Mucosa of descending colon (tissue), 3 donors: Measurements from ENCODE around the gene RAB3IP. TPM values are rescaled to one million over a fixed set of nuclear protein-coding genes. Genes with fewer than 3 reads are reported as not detected.
A peak's percentile ranks its signal among the peaks of the same experiment; 100 is the strongest.
"Not testable (repeated sequence)": the region's sequence is repeated elsewhere in the genome, so short reads cannot be mapped to it uniquely, and the experiment has no call there.

Experiments used
- ATAC-seq: fragments of 200-7000 bp; cut with Tn5 transposase; one replicate; pipeline ENCODE4 v1.9.1; 2020; ENCODE audit warnings: mild to moderate bottlenecking, moderate library complexity
- DNase-seq, 3 donors: peaks; one replicate each; pipeline ENCODE4 v3.0.0-alpha.2; 2020
- H3K36me3 ChIP-seq: fragments of 200-600 bp; one replicate; pipeline ENCODE4 v1.8.0; 2021; ENCODE audit warnings: low read depth, mild to moderate bottlenecking
- H3K4me1 ChIP-seq: fragments of 200-600 bp; one replicate; pipeline ENCODE4 v1.8.0; 2021; ENCODE audit warnings: low read depth, mild to moderate bottlenecking
- H3K4me3 ChIP-seq: fragments of 200-600 bp; one replicate; pipeline ENCODE4 v1.8.0; 2021; ENCODE audit warnings: mild to moderate bottlenecking
- H3K9me3 ChIP-seq: fragments of 200-600 bp; one replicate; pipeline ENCODE4 v1.8.0; 2021; ENCODE audit warnings: mild to moderate bottlenecking
- intact Hi-C, 2 donors: fragments of 100-400 bp; cut with DNase I in 1 of 2; cut with micrococcal nuclease in 1 of 2; formaldehyde crosslinking; loops; one replicate each; pipeline versions ENCODE4 v1.11.0 to v1.11.1; 2022; cut with DNase I, micrococcal nuclease
- total RNA-seq, 3 donors: library from RNA; stranded (reverse); fragmentation: NEBNext Ultra II Directional in 2 of 3; extraction: Animal tissue kit (Norgen Biotek cat#: 25700) in 2 of 3; gene quantifications; one replicate each; pipeline versions ENCODE4 v1.2.1 to v1.2.4, GENCODE V29; 2021 to 2023
- TF ChIP-seq, protein P1 (sequence below): fragments of 200-600 bp; IDR thresholded peaks from one replicate; pipeline ENCODE4 v1.8.0; 2022; ENCODE audit warnings: antibody characterized with exemption, mild to moderate bottlenecking
- donor health status: DM: no; HTN: no; CAD: no; lungs with moderate emphysema.
- donor health status: DM: no; HTN: no; CAD: no.
- donor health status: DM: no; HTN: yes; CAD: no.

The RAB3IP gene
- total RNA-seq, 3 donors from 2014 or later, result 19.2 to 57.6 (median 37.4) TPM

DNA sequence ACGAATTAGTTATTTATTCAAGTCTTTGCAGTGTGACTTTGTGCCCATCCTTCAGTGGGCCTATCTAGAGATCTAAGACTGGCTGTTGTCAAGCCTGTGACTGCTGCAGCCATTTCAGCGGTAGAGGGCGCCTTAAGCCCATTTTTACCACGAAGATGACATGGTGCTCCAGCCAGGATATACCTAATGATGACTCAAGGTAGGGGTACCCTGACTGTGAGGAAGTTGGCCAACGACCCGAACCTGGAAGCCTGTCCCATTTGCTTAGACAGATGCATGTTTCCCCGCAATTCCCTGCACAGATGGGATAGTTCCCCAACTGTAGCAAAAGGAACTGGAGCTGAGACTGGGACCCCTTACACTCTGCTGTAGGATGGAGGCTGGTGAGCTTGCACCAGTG is 41.3 kb downstream of the RAB3IP start:
- DNase-seq (peak in 1 of 3 donors; percentile 7), ATAC-seq (no peak)
- H3K9me3 ChIP-seq, result no peaks in the 10 kb centered on the region
- no peaks in the 10 kb centered on the region for H3K4me1 ChIP-seq
- H3K36me3 ChIP-seq, result no peaks in the 10 kb centered on the region
- intact Hi-C loops, result no loop called here
- TF ChIP-seq, protein P1, sequence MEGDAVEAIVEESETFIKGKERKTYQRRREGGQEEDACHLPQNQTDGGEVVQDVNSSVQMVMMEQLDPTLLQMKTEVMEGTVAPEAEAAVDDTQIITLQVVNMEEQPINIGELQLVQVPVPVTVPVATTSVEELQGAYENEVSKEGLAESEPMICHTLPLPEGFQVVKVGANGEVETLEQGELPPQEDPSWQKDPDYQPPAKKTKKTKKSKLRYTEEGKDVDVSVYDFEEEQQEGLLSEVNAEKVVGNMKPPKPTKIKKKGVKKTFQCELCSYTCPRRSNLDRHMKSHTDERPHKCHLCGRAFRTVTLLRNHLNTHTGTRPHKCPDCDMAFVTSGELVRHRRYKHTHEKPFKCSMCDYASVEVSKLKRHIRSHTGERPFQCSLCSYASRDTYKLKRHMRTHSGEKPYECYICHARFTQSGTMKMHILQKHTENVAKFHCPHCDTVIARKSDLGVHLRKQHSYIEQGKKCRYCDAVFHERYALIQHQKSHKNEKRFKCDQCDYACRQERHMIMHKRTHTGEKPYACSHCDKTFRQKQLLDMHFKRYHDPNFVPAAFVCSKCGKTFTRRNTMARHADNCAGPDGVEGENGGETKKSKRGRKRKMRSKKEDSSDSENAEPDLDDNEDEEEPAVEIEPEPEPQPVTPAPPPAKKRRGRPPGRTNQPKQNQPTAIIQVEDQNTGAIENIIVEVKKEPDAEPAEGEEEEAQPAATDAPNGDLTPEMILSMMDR, result no peak
- no peak overlapping the region for H3K4me3 ChIP-seq

DNA sequence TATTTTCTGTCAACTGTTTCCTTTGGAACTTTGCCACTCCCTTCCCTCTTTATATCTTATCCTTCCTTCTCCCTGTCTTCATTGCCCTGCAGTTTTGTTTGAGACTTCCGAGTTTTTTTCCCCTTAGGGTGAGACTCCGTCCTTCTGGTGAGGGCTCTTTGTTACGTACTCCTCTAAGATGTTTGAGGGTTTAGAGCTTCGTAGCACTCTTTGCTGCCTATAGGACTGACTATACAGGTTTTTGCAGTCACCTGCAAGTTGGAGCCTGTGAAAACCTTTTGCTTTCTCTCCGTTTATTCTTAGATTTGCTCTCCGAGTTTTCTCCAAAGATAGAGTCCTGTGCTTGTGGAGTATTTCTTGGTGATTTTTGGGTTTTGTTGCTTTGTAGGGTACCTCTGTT is 44.7 kb downstream of the RAB3IP start:
- H3K4me1 ChIP-seq, result no peaks in the 10 kb centered on the region
- intact Hi-C loops, result no loop called here
- ATAC-seq, result no peak

DNA sequence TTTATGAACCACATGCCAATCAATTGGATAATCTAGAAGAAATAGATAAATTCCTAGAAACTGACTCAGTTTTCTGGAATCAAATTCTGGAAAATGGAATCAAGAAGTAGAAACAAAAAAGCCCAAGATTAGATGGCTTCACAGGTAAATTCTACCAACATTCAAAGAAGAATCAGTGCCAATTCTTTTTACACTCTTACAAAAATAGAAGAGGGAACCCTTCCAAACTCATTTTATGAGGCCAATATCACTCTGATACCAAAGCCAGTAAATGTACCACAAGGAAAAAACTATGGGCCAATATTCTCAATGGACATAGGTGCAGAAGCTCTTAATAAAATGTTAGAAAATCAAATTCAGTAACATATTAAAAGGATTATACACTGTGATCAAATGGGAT is 50.7 kb downstream of the RAB3IP start:
- ATAC-seq (no peak), DNase-seq (no peak)
- Histone ChIP-seq H3K9me3 (peaks cover 30% of the 10 kb centered on the region), H3K4me1 (no peaks in the 10 kb centered on the region), H3K36me3 (no peaks in the 10 kb centered on the region), H3K4me3 (no peak overlapping the region)
- TF ChIP-seq, protein P1, result no peak
- intact Hi-C loops, result no loop called here

More for the DNA sequence above, 44.7 kb downstream of the RAB3IP start:
- Histone ChIP-seq H3K9me3 (no peaks in the 10 kb centered on the region), H3K36me3 (no peaks in the 10 kb centered on the region), H3K4me3 (no peak overlapping the region)
- no peak for DNase-seq
- TF ChIP-seq, protein P1, result no peak

DNA sequence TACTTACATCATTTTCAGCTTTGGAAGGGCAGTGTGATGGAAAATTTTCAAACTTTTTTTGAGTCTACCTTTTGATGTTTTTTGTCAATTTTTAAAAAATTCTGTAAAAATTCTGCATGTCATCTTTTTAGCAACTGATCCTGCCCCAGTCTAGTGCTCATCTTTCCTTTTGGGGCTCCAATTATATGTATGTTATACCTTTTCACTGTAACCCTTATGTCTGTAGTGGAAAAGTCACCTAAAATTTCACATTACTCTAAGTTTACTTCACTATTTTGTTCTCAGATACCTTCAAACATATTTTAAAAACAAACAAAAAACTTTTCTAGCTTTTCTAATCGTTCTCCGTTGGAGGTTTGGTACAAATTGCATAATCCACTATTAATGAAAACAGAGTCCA is 53.9 kb downstream of the RAB3IP start:
- no peak for ATAC-seq
- TF ChIP-seq, protein P1, result no peak

DNA sequence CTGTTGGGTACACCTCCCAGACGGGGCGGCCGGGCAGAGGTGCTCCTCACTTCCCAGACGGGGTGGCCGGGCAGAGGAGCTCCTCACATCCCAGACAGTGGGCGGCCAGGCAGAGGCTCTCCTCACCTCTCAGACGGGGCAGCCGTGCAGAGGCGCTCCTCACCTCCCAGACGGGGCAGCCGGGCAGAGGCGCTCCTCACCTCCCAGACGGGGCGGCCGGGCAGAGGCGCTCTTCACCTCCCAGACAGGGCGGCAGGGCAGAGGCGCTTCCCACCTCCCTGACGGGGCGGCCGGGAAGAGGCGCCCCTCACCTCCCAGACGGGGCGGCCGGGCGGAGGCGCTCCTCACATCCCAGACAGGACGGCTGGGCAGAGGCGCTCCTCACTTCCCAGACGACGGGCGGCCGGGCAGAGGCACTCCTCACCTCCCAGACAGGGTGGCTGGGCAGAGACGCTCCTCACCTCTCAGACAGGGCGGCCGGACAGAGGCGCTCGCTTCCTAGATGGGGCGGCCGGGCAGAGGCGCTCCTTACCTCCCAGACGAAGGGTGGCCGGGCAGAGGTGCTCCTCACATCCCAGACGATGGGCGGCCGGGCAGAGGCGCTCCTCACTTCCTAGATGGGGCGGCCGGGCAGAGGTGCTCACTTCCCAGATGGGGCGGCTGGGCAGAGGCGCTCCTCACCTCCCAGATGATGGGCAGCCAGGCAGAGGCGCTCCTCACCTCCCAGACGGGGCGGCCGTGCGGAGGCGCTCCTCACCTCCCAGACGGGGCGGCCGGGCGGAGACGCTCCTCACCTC is 68.6 kb downstream of the RAB3IP start:
- H3K9me3 ChIP-seq, result peaks cover 12% of the 10 kb centered on the region
- ATAC-seq, H3K4me3 ChIP-seq, intact Hi-C loops, H3K4me1 ChIP-seq, H3K36me3 ChIP-seq: not testable (repeated sequence)
- DNase-seq, result peak in 1 of 3 donors; percentile 43

More for the DNA sequence above, 53.9 kb downstream of the RAB3IP start:
- no peaks in the 10 kb centered on the region for H3K36me3 ChIP-seq
- no peaks in the 10 kb centered on the region for H3K4me1 ChIP-seq
- H3K9me3 ChIP-seq, result peaks cover 30% of the 10 kb centered on the region
- no peak for DNase-seq
- no peak overlapping the region for H3K4me3 ChIP-seq
- intact Hi-C loops, result no loop called here

DNA sequence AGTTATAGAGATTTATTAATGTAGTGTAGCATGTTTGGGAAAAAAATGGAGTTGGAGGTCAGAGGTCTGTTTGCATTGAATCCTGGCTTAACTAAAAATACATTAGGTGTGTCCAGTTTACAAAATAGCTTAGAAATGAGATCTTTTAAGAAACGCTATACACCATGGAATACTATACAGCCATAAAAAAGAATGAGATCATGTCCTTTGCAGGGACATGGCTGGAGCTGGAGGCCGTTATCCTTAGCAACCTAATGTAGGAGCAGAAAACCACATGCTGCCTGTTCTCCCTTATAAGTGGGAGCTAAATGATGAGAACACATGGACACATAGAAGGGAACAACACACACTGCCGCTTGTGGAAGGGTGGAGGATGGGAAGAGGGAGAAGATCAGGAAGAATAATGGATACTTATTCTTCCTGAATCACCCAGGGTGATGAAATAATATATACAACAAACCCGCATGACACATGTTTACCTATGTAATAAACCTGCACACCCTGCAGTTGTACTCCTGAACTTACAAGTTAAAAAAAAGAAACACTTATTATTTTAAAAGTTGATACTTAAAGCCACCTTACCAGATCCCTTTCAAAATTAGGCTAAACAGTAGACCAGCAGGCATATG is 72.3 kb downstream of the RAB3IP start:
- ATAC-seq (peak; percentile 88), DNase-seq (no peak)
- no peak overlapping the region for H3K4me3 ChIP-seq
- TF ChIP-seq, protein P1, result no peak
- peaks cover 12% of the 10 kb centered on the region for H3K9me3 ChIP-seq
- no peaks in the 10 kb centered on the region for H3K4me1 ChIP-seq
- H3K36me3 ChIP-seq, result no peaks in the 10 kb centered on the region
- intact Hi-C loops, result no loop called here
